NCI-H128 (cell line): ENCODE measurements around the gene TMEM178B.

Source experiments
- DNase-seq: peaks from one replicate; lab custom pipeline; 2025; ENCODE audit not compliant: unreplicated experiment; lab: John Stamatoyannopoulos, UW

The TMEM178B gene

GRCh38 chr7:141456711-141457110, 382.8 kb downstream of the TMEM178B start:
- no peak for DNase-seq

- no peak for DNase-seq
These were observed 387.2 kb downstream of the TMEM178B start for GRCh38 chr7:141460781-141461715.

GRCh38 chr7:141461924-141462323, 388.1 kb downstream of the TMEM178B start:
- no peak for DNase-seq

- DNase-seq: no peak
These were observed 389.1 kb downstream of the TMEM178B start for GRCh38 chr7:141462958-141463357.

- DNase-seq: no peak
These were observed 390.1 kb downstream of the TMEM178B start for GRCh38 chr7:141463986-141464385.

GRCh38 chr7:141464551-141464950, 390.7 kb downstream of the TMEM178B start:
- no peak for DNase-seq

GRCh38 chr7:141466151-141466904, 392.5 kb downstream of the TMEM178B start:
- no peak for DNase-seq

- DNase-seq: no peak
These were observed 394.5 kb downstream of the TMEM178B start for GRCh38 chr7:141468341-141468740.

GRCh38 chr7:141475679-141476078, 401.8 kb downstream of the TMEM178B start:
- no peak for DNase-seq

- DNase-seq: no peak
These were observed 404.0 kb downstream of the TMEM178B start for GRCh38 chr7:141477865-141478264.

GRCh38 chr7:141478845-141479244, 405.0 kb downstream of the TMEM178B start:
- no peak for DNase-seq

- DNase-seq: no peak
These were observed 407.1 kb downstream of the TMEM178B start for GRCh38 chr7:141480953-141481352.

GRCh38 chr7:141481971-141482370, 408.1 kb downstream of the TMEM178B start:
- DNase-seq: no peak

GRCh38 chr7:141483044-141483443, 409.2 kb downstream of the TMEM178B start:
- DNase-seq: no peak

GRCh38 chr7:141484907-141485306, 411.0 kb downstream of the TMEM178B start:
- no peak for DNase-seq

GRCh38 chr7:141486959-141487358, 413.1 kb downstream of the TMEM178B start:
- no peak for DNase-seq

GRCh38 chr7:141490474-141490873, 416.6 kb downstream of the TMEM178B start:
- DNase-seq: no peak

GRCh38 chr7:141495057-141495456, 421.2 kb downstream of the TMEM178B start:
- DNase-seq: no peak

GRCh38 chr7:141497391-141497790, 423.5 kb downstream of the TMEM178B start:
- DNase-seq: no peak

GRCh38 chr7:141500608-141501007, 426.7 kb downstream of the TMEM178B start:
- DNase-seq: no peak

GRCh38 chr7:141501451-141501850, 427.6 kb downstream of the TMEM178B start:
- no peak for DNase-seq

GRCh38 chr7:141511316-141511675, 437.4 kb downstream of the TMEM178B start:
- DNase-seq: no peak
